ENCODE data around the gene IL2RA. TPM values are rescaled to one million over a fixed set of nuclear protein-coding genes. Genes with fewer than 3 reads are reported as not detected.

The IL2RA gene
- polyA plus RNA-seq, 3 donors = 0.06 TPM; not detected in 2

- no peak overlapping the region for H2AFZ ChIP-seq (ENCODE audit: insufficient read depth, low read depth, low read length, poor library complexity, severe bottlenecking)
- no peak overlapping the region for H3K9ac ChIP-seq (ENCODE audit: insufficient read depth, low read length, poor library complexity, severe bottlenecking)
- Mint-ChIP-seq H3K36me3 (no peaks in the 10 kb centered on the region), H3K4me1 (peaks cover 30% of the 10 kb centered on the region), H3K27ac (peak overlapping the region in 1 of 7 donors; percentile 26), H3K27me3 (ENCODE audit: low read depth in 3 of 3) (peaks cover 1 to 6% (median 4%) of the 10 kb centered on the region in 3 donors), H3K9me3 (no peaks in the 10 kb centered on the region), H3K4me3 (no peak overlapping the region)
- no peak for DNase-seq
- H3K27me3 ChIP-seq (ENCODE audit: control insufficient read depth in 2 of 2, insufficient read depth in 2 of 2, low read length in 2 of 2) = peaks cover 0 to 7% of the 10 kb centered on the region in 2 donors
- TF ChIP-seq CTCF (IDR thresholded peaks at IDR 0.05) = no peak
- H3K36me3 ChIP-seq (replicated peaks in 1 of 2; ENCODE audit: control insufficient read depth in 1 of 2, insufficient read depth in 2 of 2, low read length in 2 of 2) = no peaks in the 10 kb centered on the region
- intact Hi-C loops (cut with micrococcal nuclease) = no loop called here
- no CpG with 5 or more reads among the region's 5 CpGs for WGBS (ENCODE audit: insufficient coverage)
- H3K79me2 ChIP-seq (ENCODE audit: insufficient read depth, low read length) = no peaks in the 10 kb centered on the region
- H4K20me1 ChIP-seq (ENCODE audit: insufficient read depth, low read length) = no peaks in the 10 kb centered on the region
- H3K4me1 ChIP-seq (ENCODE audit: control insufficient read depth in 1 of 2, insufficient read depth in 2 of 2, low read length in 2 of 2) = peaks cover 25 to 28% of the 10 kb centered on the region in 2 donors
- no peak overlapping the region for H3K4me2 ChIP-seq (replicated peaks; ENCODE audit: extremely low read depth, low read length, poor library complexity, severe bottlenecking)
- no peaks in the 10 kb centered on the region for H3K9me3 ChIP-seq (replicated peaks in 1 of 2; ENCODE audit: control insufficient read depth in 1 of 2, insufficient read depth in 1 of 2, low read length in 2 of 2)
- H3K27ac ChIP-seq (ENCODE audit: low read depth in 1 of 2, low read length in 2 of 2) = no peak overlapping the region
- no peak overlapping the region for H3K4me3 ChIP-seq (replicated peaks in 1 of 3; ENCODE audit: low read depth in 2 of 3, low read length in 3 of 3)
These were observed 5.6 kb downstream of the IL2RA start for GRCh38 chr10:6056411-6057135.

- no CpG with 5 or more reads among the region's 4 CpGs for WGBS (ENCODE audit: insufficient coverage)
- Mint-ChIP-seq H3K27ac (no peak overlapping the region), H3K27me3 (ENCODE audit: low read depth in 3 of 3) (peaks cover 2 to 6% (median 4%) of the 10 kb centered on the region in 3 donors), H3K9me3 (no peaks in the 10 kb centered on the region), H3K36me3 (no peaks in the 10 kb centered on the region), H3K4me3 (no peak overlapping the region), H3K4me1 (peaks cover 34% of the 10 kb centered on the region)
- Histone ChIP-seq H3K27ac (ENCODE audit: low read depth in 1 of 2, low read length in 2 of 2) (no peak overlapping the region), H3K4me1 (ENCODE audit: control insufficient read depth in 1 of 2, insufficient read depth in 2 of 2, low read length in 2 of 2) (peaks cover 28 to 29% of the 10 kb centered on the region in 2 donors), H3K4me2 (replicated peaks; ENCODE audit: extremely low read depth, low read length, poor library complexity, severe bottlenecking) (no peak overlapping the region), H3K79me2 (ENCODE audit: insufficient read depth, low read length) (no peaks in the 10 kb centered on the region), H4K20me1 (ENCODE audit: insufficient read depth, low read length) (no peaks in the 10 kb centered on the region), H3K9me3 (replicated peaks in 1 of 2; ENCODE audit: control insufficient read depth in 1 of 2, insufficient read depth in 1 of 2, low read length in 2 of 2) (no peaks in the 10 kb centered on the region), H2AFZ (ENCODE audit: insufficient read depth, low read depth, low read length, poor library complexity, severe bottlenecking) (no peak overlapping the region), H3K27me3 (ENCODE audit: control insufficient read depth in 2 of 2, insufficient read depth in 2 of 2, low read length in 2 of 2) (peaks cover 0 to 7% of the 10 kb centered on the region in 2 donors), H3K36me3 (replicated peaks in 1 of 2; ENCODE audit: control insufficient read depth in 1 of 2, insufficient read depth in 2 of 2, low read length in 2 of 2) (no peaks in the 10 kb centered on the region), H3K9ac (ENCODE audit: insufficient read depth, low read length, poor library complexity, severe bottlenecking) (no peak overlapping the region), H3K4me3 (replicated peaks in 1 of 3; ENCODE audit: low read depth in 2 of 3, low read length in 3 of 3) (no peak overlapping the region)
- no peak for DNase-seq
- TF ChIP-seq CTCF (IDR thresholded peaks at IDR 0.05) = no peak
- intact Hi-C loops (cut with micrococcal nuclease) = no loop called here
These were observed 6.2 kb downstream of the IL2RA start for GRCh38 chr10:6055929-6056328.
